GM21737 (cell line): ENCODE data around the gene MYH3.

ENCODE experiments used
- ATAC-seq: cut with Tn5 transposase; IDR thresholded peaks from one replicate; pipeline ENCODE4 v1.9.1; 2021; ENCODE audit warnings: mild to moderate bottlenecking, moderate library complexity; ENCODE audit not compliant: unreplicated experiment

The MYH3 gene

GRCh38 chr17:10616502-10617119, 40.5 kb downstream of the MYH3 start:
- ATAC-seq = no peak

GRCh38 chr17:10614536-10615155, 42.5 kb downstream of the MYH3 start:
- ATAC-seq = no peak

- ATAC-seq = no peak
These were observed 43.2 kb downstream of the MYH3 start for GRCh38 chr17:10613775-10614513.

GRCh38 chr17:10612957-10613744, 44.0 kb downstream of the MYH3 start:
- ATAC-seq = no peak

- no peak for ATAC-seq
These were observed 46.2 kb downstream of the MYH3 start for GRCh38 chr17:10610884-10611283.

GRCh38 chr17:10608244-10608643, 48.9 kb downstream of the MYH3 start:
- ATAC-seq = no peak

GRCh38 chr17:10606110-10606509, 51.0 kb downstream of the MYH3 start:
- ATAC-seq = no peak

GRCh38 chr17:10605221-10605783, 51.8 kb downstream of the MYH3 start:
- no peak for ATAC-seq

- ATAC-seq = no peak
These were observed 52.6 kb downstream of the MYH3 start for GRCh38 chr17:10604521-10604920.

GRCh38 chr17:10603931-10604330, 53.2 kb downstream of the MYH3 start:
- no peak for ATAC-seq

- ATAC-seq = no peak
These were observed 56.5 kb downstream of the MYH3 start for GRCh38 chr17:10600571-10600970.

GRCh38 chr17:10598621-10599020, 58.5 kb downstream of the MYH3 start:
- no peak for ATAC-seq

GRCh38 chr17:10589553-10590145, 67.5 kb downstream of the MYH3 start:
- no peak for ATAC-seq

- no peak for ATAC-seq
These were observed 71.6 kb downstream of the MYH3 start for GRCh38 chr17:10585529-10585928.

GRCh38 chr17:10583834-10584233, 73.3 kb downstream of the MYH3 start:
- no peak for ATAC-seq

- peak; percentile 64 for ATAC-seq
These were observed 77.8 kb downstream of the MYH3 start for GRCh38 chr17:10579270-10579669.
